ENCODE data around the gene TAB3.

GRCh38 chrX:30835373-30835772 is 53.7 kb downstream of the TAB3 start:
- TF ChIP-seq POLR2A (IDR thresholded peaks at IDR 0.05) (no peak), CTCF (IDR thresholded peaks at IDR 0.05 in 4 of 5, conservative IDR thresholded peaks at IDR 0.05 in 1 of 5) (no peak)

All from gastrocnemius medialis (tissue), 4 donors.